SJCRH30 (cell line): ENCODE measurements around the gene UQCRH. TPM values are rescaled to one million over a fixed set of nuclear protein-coding genes. Genes with fewer than 3 reads are reported as not detected.
A peak's percentile ranks its signal among the peaks of the same experiment; 100 is the strongest.

Experiments
- DNase-seq, 2 experiments: peaks; one replicate each; pipeline ENCODE4 v3.0.0-alpha.2; 2015 to 2020
- H3K27ac ChIP-seq: fragments of 250-450 bp; sonication (Bioruptor Pico); 2 replicates; pipeline ENCODE4 v1.5.1; 2020; ENCODE audit warnings: mild to moderate bottlenecking, moderate library complexity
- H3K27me3 ChIP-seq: fragments of 250-450 bp; sonication (Bioruptor Pico); 2 replicates; pipeline ENCODE4 v1.5.1; 2020; ENCODE audit warnings: mild to moderate bottlenecking, moderate library complexity
- H3K36me3 ChIP-seq: fragments of 250-450 bp; sonication (Bioruptor Pico); 2 replicates; pipeline ENCODE4 v1.5.1; 2020; ENCODE audit warnings: mild to moderate bottlenecking, moderate library complexity
- H3K4me1 ChIP-seq: fragments of 250-450 bp; sonication (Bioruptor Pico); 2 replicates; pipeline ENCODE4 v1.5.1; 2020; ENCODE audit warnings: mild to moderate bottlenecking, moderate library complexity
- H3K4me3 ChIP-seq: fragments of 250-450 bp; sonication (Bioruptor Pico); 2 replicates; pipeline ENCODE4 v1.5.1; 2020; ENCODE audit warnings: mild to moderate bottlenecking, moderate library complexity
- H3K9me3 ChIP-seq: fragments of 250-450 bp; sonication (Bioruptor Pico); replicated peaks from 2 replicates; pipeline ENCODE4 v1.5.1; 2020; ENCODE audit warnings: mild to moderate bottlenecking, moderate library complexity
- total RNA-seq: library from RNA; depleted of rRNA; stranded (reverse); fragments of >200 nt; shearing (Covaris generic); gene quantifications from 2 replicates; pipeline ENCODE4 v1.2.3, GENCODE V29; 2014

UQCRH gene
- total RNA-seq, 1 experiment from 2014 or later = 828 TPM

GRCh38 chr1:46285730-46286477 is 17.6 kb upstream of the UQCRH start:
- H3K4me1 ChIP-seq = peaks cover 16% of the 10 kb centered on the region
- peak; percentile 92 to 95 for DNase-seq
- H3K27me3 ChIP-seq = no peaks in the 10 kb centered on the region
- H3K4me3 ChIP-seq = no peak overlapping the region
- H3K36me3 ChIP-seq = peaks cover 66% of the 10 kb centered on the region
- no peaks in the 10 kb centered on the region for H3K9me3 ChIP-seq
- peak overlapping the region; percentile 19; the same call in 1 of the 2 replicates for H3K27ac ChIP-seq

- H3K27ac ChIP-seq = no peak overlapping the region
- H3K9me3 ChIP-seq = no peaks in the 10 kb centered on the region
- H3K36me3 ChIP-seq = peaks cover 65% of the 10 kb centered on the region
- H3K4me3 ChIP-seq = no peak overlapping the region
- H3K27me3 ChIP-seq = no peaks in the 10 kb centered on the region
- peaks cover 16% of the 10 kb centered on the region for H3K4me1 ChIP-seq
- no peak for DNase-seq
Observed at GRCh38 chr1:46288485-46289133, 14.9 kb upstream of the UQCRH start.

- Histone ChIP-seq H3K36me3 (peaks cover 68% of the 10 kb centered on the region), H3K9me3 (no peaks in the 10 kb centered on the region), H3K4me1 (peaks cover 16% of the 10 kb centered on the region), H3K27ac (no peak overlapping the region), H3K27me3 (no peaks in the 10 kb centered on the region), H3K4me3 (no peak overlapping the region)
- no peak for DNase-seq
Observed at GRCh38 chr1:46289134-46289494, 14.4 kb upstream of the UQCRH start.

DNA sequence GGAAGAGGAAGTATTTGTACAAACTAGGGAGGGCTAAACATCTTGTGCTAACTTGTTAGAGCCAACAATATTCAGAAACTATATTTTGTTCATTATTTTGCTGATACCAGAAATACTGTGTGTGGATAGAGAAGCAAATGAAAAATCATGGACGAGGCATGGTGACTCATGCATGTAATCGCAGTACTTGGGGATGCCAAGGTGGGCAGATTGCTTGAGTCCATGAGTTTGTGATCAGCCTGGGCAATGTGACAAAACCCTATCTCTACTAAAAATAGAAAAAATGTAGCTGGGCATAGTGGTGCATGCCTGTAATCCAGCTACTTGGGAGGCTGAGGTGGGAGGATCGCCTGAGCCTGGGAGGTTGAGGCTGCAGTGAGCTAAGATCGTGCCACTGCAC is 13.5 kb upstream of the UQCRH start:
- Histone ChIP-seq H3K36me3 (peaks cover 68% of the 10 kb centered on the region), H3K27me3 (no peaks in the 10 kb centered on the region), H3K9me3 (no peaks in the 10 kb centered on the region), H3K4me3 (no peak overlapping the region), H3K4me1 (peaks cover 14% of the 10 kb centered on the region), H3K27ac (no peak overlapping the region)
- no peak for DNase-seq

GRCh38 chr1:46295306-46295705 is 8.2 kb upstream of the UQCRH start:
- no peak overlapping the region for H3K4me3 ChIP-seq
- no peak for DNase-seq
- no peak overlapping the region for H3K27ac ChIP-seq
- no peaks in the 10 kb centered on the region for H3K9me3 ChIP-seq
- peaks cover 67% of the 10 kb centered on the region for H3K36me3 ChIP-seq
- peaks cover 8% of the 10 kb centered on the region for H3K4me1 ChIP-seq
- no peaks in the 10 kb centered on the region for H3K27me3 ChIP-seq

- Histone ChIP-seq H3K27ac (peak overlapping the region; percentile 45), H3K4me1 (peaks cover 8% of the 10 kb centered on the region), H3K4me3 (no peak overlapping the region), H3K36me3 (peaks cover 52% of the 10 kb centered on the region), H3K27me3 (no peaks in the 10 kb centered on the region), H3K9me3 (no peaks in the 10 kb centered on the region)
- DNase-seq = peak in 1 of 2 experiments; percentile 40
Observed at GRCh38 chr1:46298387-46298786, 5.1 kb upstream of the UQCRH start.

DNA sequence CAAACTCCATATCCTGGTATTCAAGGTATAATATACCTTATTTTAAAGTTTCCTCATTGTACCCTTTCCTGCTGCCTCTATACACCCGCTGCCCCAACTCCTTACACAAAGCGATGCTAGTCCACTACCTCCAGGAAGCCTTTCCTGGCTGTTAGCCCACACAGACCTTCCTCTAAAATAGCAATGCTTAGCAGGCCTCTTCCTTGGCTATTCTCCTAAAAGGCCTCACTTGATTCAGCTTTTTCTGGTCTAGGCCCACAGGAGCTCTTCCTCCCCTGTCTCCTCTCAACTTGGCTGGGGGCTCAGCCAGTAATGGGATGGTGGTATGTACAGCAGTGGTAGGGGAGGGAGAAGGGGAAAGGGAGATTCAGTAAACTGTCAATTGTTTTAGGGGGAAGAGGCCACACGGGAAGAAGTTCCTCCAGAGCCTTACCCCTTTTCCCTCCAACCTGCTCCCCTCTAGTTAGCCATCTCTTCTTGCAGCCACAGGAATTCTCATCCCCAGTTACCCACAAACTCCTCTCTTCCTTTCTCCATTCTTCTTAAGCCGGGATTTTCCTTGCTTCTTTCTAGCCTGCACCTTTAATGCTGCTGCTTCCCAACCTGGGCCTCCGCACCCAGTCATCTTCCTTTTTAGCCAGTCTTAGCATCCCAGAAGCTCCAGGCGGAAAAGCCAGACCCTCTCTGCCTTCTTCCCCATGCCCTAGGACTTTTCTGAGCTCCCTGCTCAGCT is 2.7 kb upstream of the UQCRH start:
- H3K27ac ChIP-seq = peak overlapping the region; percentile 98
- no peak for DNase-seq
- peak overlapping the region; percentile 80 for H3K4me3 ChIP-seq
- peaks cover 8% of the 10 kb centered on the region for H3K4me1 ChIP-seq
- H3K27me3 ChIP-seq = no peaks in the 10 kb centered on the region
- no peaks in the 10 kb centered on the region for H3K9me3 ChIP-seq
- H3K36me3 ChIP-seq = peaks cover 27% of the 10 kb centered on the region

DNA sequence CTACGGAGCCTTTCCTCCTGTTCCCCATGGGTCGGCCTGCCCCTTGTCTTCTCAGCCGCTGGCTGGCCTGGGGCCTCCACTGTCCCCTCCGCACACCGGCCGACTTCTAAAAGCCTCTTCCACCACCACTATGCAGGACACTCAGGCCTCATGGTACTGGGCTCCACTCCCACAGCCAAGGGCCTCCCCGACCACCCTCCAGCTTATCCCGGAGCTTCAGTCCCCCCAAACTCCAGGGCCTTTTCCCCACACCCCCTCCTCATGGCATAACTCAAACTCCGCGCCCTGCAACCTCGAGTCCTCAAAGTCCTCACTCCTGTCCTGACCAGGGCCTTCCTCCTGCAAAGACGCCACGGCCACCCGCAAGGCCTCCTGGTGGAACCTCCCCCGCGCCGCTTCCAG is 2.1 kb upstream of the UQCRH start:
- no peak for DNase-seq
- Histone ChIP-seq H3K27me3 (no peaks in the 10 kb centered on the region), H3K27ac (peak overlapping the region; percentile 98), H3K4me1 (peaks cover 8% of the 10 kb centered on the region), H3K36me3 (peaks cover 21% of the 10 kb centered on the region), H3K4me3 (peak overlapping the region; percentile 80), H3K9me3 (no peaks in the 10 kb centered on the region)

- peak; percentile 71 to 72 for DNase-seq
- H3K36me3 ChIP-seq = peaks cover 19% of the 10 kb centered on the region
- peak overlapping the region; percentile 80 for H3K4me3 ChIP-seq
Observed at GRCh38 chr1:46301808-46302640, 1.5 kb upstream of the UQCRH start.

GRCh38 chr1:46302641-46303037 is 859 bp upstream of the UQCRH start:
- Histone ChIP-seq H3K4me3 (peak overlapping the region; percentile 80), H3K27me3 (no peaks in the 10 kb centered on the region), H3K9me3 (no peaks in the 10 kb centered on the region), H3K36me3 (peaks cover 17% of the 10 kb centered on the region), H3K4me1 (peaks cover 8% of the 10 kb centered on the region), H3K27ac (peak overlapping the region; percentile 98)
- DNase-seq = no peak

More at GRCh38 chr1:46301808-46302640, 1.5 kb upstream of the UQCRH start:
- Histone ChIP-seq H3K27me3 (no peaks in the 10 kb centered on the region), H3K4me1 (peaks cover 8% of the 10 kb centered on the region), H3K27ac (peak overlapping the region; percentile 98), H3K9me3 (no peaks in the 10 kb centered on the region)

GRCh38 chr1:46303872-46304326 is 401 bp downstream of the UQCRH start:
- Histone ChIP-seq H3K9me3 (no peaks in the 10 kb centered on the region), H3K27ac (peak overlapping the region; percentile 98)

DNA sequence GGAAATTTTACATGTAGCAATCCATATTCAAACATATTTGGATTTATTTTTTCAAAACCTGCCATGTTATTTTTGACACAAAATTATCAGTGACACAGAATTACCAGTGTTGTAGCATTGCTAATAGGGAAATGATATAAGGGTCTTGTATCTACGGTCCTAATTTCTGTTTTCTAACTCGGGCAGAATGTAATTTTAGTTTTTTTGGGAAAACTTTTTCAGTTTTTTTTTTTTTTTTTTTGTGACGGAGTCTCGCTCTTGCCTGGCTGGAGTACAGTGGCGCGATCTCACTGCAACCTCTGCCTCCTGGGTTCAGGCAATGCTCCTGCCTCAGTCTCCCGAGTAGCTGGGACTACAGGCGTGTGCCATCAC is 2.6 kb downstream of the UQCRH start:
- DNase-seq = no peak
- Histone ChIP-seq H3K9me3 (no peaks in the 10 kb centered on the region), H3K36me3 (peaks cover 39% of the 10 kb centered on the region), H3K27ac (no peak overlapping the region), H3K4me1 (no peaks in the 10 kb centered on the region), H3K4me3 (no peak overlapping the region), H3K27me3 (no peaks in the 10 kb centered on the region)

More at GRCh38 chr1:46303872-46304326, 401 bp downstream of the UQCRH start:
- Histone ChIP-seq H3K36me3 (peaks cover 21% of the 10 kb centered on the region), H3K4me3 (peak overlapping the region; percentile 80), H3K27me3 (no peaks in the 10 kb centered on the region), H3K4me1 (peaks cover 1% of the 10 kb centered on the region)
- no peak for DNase-seq

DNA sequence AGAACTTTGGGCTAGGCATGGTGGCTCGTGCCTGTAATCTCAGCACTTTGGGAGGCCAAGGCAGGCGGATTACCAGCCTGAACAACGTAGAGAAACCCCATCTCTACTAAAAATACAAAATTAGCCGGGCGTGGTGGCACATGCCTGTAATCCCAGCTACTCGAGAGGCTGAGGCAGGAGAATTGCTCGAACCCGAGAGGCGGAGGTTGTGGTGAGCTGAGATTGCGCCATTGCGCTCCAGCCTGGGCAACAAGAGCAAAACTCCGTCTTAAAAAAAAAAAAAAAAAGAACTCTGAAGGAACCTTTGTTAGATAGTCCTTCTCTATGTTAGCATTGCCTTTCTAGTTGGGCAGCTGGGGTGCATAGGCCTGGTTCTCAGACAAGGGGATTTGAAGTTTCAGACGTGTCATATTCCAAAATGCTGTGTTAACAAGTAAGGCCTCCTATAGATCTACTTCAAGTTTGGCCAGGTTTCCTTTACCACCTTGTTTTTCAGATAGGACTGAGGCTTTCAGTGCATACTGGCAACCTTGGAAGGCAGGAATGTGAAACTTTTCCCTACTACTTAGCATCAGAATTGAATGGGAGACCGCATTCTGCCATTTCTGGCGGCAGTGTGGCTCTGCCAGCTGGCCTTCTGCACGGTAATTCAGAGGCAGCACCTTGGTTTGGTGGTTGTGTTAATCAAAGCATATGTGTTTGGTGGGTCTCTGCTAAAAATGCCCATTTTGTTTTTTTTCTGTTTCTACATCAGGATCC is 6.1 kb downstream of the UQCRH start:
- Histone ChIP-seq H3K4me3 (no peak overlapping the region), H3K9me3 (no peaks in the 10 kb centered on the region), H3K27me3 (no peaks in the 10 kb centered on the region), H3K36me3 (peaks cover 71% of the 10 kb centered on the region), H3K27ac (no peak overlapping the region), H3K4me1 (no peaks in the 10 kb centered on the region)
- no peak for DNase-seq

DNA sequence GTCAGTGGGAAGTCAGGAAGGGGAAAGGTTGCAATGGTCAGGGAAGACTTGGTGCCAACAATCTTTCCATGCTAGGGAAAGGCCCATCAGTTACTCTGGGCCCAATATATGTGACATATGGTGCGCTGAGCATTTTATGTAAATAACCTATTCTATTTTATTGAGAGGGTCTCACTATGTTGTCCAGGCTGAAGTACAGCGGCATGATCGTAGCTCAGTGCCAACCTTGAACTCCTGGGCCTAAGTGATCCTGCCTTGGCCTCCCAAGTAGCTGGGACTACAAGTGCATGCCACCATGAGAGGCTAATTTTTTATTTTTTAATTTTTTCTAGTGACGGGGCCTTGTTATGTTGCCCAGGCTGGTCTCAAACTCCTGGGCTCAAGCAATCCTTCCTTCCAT is 6.8 kb downstream of the UQCRH start:
- Histone ChIP-seq H3K27me3 (no peaks in the 10 kb centered on the region), H3K4me1 (no peaks in the 10 kb centered on the region), H3K36me3 (peaks cover 77% of the 10 kb centered on the region), H3K4me3 (no peak overlapping the region), H3K9me3 (no peaks in the 10 kb centered on the region), H3K27ac (no peak overlapping the region)
- DNase-seq = no peak
